Prostate gland (tissue), 2 donors: ENCODE measurements around the gene CMSS1.

Experiments used
- CTCF ChIP-seq, 4 experiments: fragments of 200-600 bp in 2 of 4; fragments of 450-650 bp in 2 of 4; sonication (generic) in 2 of 4; IDR thresholded peaks; 1 replicate in 3 of 4; 2 replicates in 1 of 4; pipeline ENCODE4 v1.5.1; 2016 to 2019; ENCODE audit warnings: antibody characterized with exemption in 4 of 4, mild to moderate bottlenecking in 2 of 4, moderate library complexity in 2 of 4
- POLR2A ChIP-seq: fragments of 450-650 bp; IDR thresholded peaks from one replicate; pipeline ENCODE4 v1.6.1; 2016; ENCODE audit warnings: antibody characterized with exemption, mild to moderate bottlenecking
- POLR2AphosphoS5 ChIP-seq: sonication (generic); formaldehyde crosslinking; IDR thresholded peaks from one replicate; pipeline ENCODE4 v1.6.1; 2017; ENCODE audit warnings: antibody characterized with exemption

- TF ChIP-seq POLR2A = no peak
- no peak for TF ChIP-seq CTCF (IDR thresholded peaks at IDR 0.05)
- no peak for TF ChIP-seq POLR2AphosphoS5
Observed at GRCh38 chr3:100027321-100027720, 209.7 kb downstream of the CMSS1 start.
